ENCODE data around the gene ATP12A. TPM values are rescaled to one million over a fixed set of nuclear protein-coding genes. Genes with fewer than 3 reads are reported as not detected.

ATP12A gene
- total and polyA plus RNA-seq, 2 of the 8 experiments (the other 6 are each of a cell fraction or from before 2014, with no cell fraction given): 0.80 to 1.3 TPM

- Histone ChIP-seq H2AK5ac (ENCODE audit: low read depth, low read length) (no peak overlapping the region), H3K14ac (ENCODE audit: insufficient read length) (no peak overlapping the region), H2AFZ (ENCODE audit: low read length) (no peak overlapping the region), H4K8ac (ENCODE audit: extremely low read depth, insufficient read depth, low read length) (no peak overlapping the region), H3K23me2 (ENCODE audit: low read depth, low read length) (no peaks in the 10 kb centered on the region), H3K36me3 (ENCODE audit: control insufficient read depth in 2 of 4, insufficient read depth in 4 of 4, low read length in 3 of 4) (no peaks in the 10 kb centered on the region), H3K23ac (ENCODE audit: insufficient read length) (no peak overlapping the region), H3K27ac (ENCODE audit: low read depth, low read length) (no peak overlapping the region), H4K20me1 (replicated peaks in 1 of 2; ENCODE audit: control insufficient read depth in 1 of 2, insufficient read depth in 2 of 2, low read length in 2 of 2) (no peaks in the 10 kb centered on the region), H2BK5ac (ENCODE audit: low read depth, low read length) (no peak overlapping the region), H3K4ac (replicated peaks; ENCODE audit: insufficient read length, low read depth, low read length) (no peak overlapping the region), H3K9ac (replicated peaks in 1 of 4; ENCODE audit: extremely low read depth in 1 of 4, low read depth in 3 of 4, low read length in 3 of 4) (no peak overlapping the region), H3K9me3 (ENCODE audit: insufficient read depth in 2 of 2, low read depth in 1 of 2, low read length in 1 of 2) (no peaks in the 10 kb centered on the region), H3K27me3 (replicated peaks in 1 of 4; ENCODE audit: control insufficient read depth in 3 of 4, extremely low read depth in 1 of 4, insufficient read depth in 3 of 4, low read length in 3 of 4) (no peaks in the 10 kb centered on the region), H3K4me1 (replicated peaks in 1 of 4; ENCODE audit: control insufficient read depth in 3 of 4, insufficient read depth in 4 of 4, low read length in 3 of 4) (no peaks in the 10 kb centered on the region; a peak in 1 of 7 replicates), H3K79me2 (ENCODE audit: control insufficient read depth in 1 of 2, insufficient read depth in 2 of 2, low read length in 2 of 2) (no peaks in the 10 kb centered on the region), H2BK15ac (ENCODE audit: low read length) (no peak overlapping the region), H3K4me2 (ENCODE audit: insufficient read depth in 1 of 2, low read depth in 2 of 2, low read length in 2 of 2) (no peak overlapping the region), H2BK120ac (replicated peaks; ENCODE audit: low read depth, low read length) (no peak overlapping the region), H4K91ac (replicated peaks; ENCODE audit: insufficient read length, low read length) (no peak overlapping the region), H3K18ac (ENCODE audit: extremely low read depth, low read length) (no peak overlapping the region), H2BK20ac (ENCODE audit: low read length) (no peak overlapping the region), H3K56ac (replicated peaks; ENCODE audit: insufficient read length, low read depth, low read length) (no peak overlapping the region), H2BK12ac (ENCODE audit: low read depth, low read length) (no peak overlapping the region), H3K4me3 (ENCODE audit: extremely low read depth in 1 of 4, insufficient read depth in 2 of 4, low read depth in 3 of 4, low read length in 4 of 4) (no peak overlapping the region), H4K5ac (ENCODE audit: insufficient read length, low read depth, low read length) (no peak overlapping the region), H3K79me1 (ENCODE audit: low read depth, low read length) (no peaks in the 10 kb centered on the region)
- FAIRE-seq (no peak), DNase-seq (ENCODE audit: low read depth in 1 of 2, low spot score in 2 of 2) (no peak)
- TF ChIP-seq TCF12 (IDR thresholded peaks at IDR 0.05; ENCODE audit: low read depth, low read length) (no peak), TAF7 (optimal IDR thresholded peaks at IDR 0.05; ENCODE audit: borderline replicate concordance, low read depth, low read length) (no peak), EP300 (IDR thresholded peaks at IDR 0.05; ENCODE audit: borderline replicate concordance in 1 of 2, low read depth in 2 of 2, low read length in 2 of 2) (no peak), CEBPB (IDR thresholded peaks at IDR 0.05; ENCODE audit: low read depth, low read length) (no peak), SP1 (IDR thresholded peaks at IDR 0.05; ENCODE audit: low read depth, low read length) (no peak), TAF1 (IDR thresholded peaks at IDR 0.05; ENCODE audit: low read depth, low read length) (no peak), JUN (IDR thresholded peaks at IDR 0.05; ENCODE audit: low read depth, low read length) (no peak), SIRT6 (IDR thresholded peaks at IDR 0.05; ENCODE audit: low read length) (no peak), HDAC6 (IDR thresholded peaks at IDR 0.05; ENCODE audit: low read depth, low read length) (no peak)
- CTCF ChIA-PET (ENCODE audit: partially characterized antibody): interaction anchor here (0.6 to 2.0 kb wide), 8 partner anchors 12 to 1023 kb away, joined by 3 to 6 read pairs (median 4); no protein-coding TSS in a partner anchor
- POLR2A ChIA-PET (ENCODE audit: partially characterized antibody): no interaction called here
- WGBS, 2 experiments (ENCODE audit: extremely low coverage in 1 of 2, insufficient coverage in 1 of 2, insufficient read length in 1 of 2, insufficient replicate concordance in 2 of 2, low coverage in 1 of 2, low lambda C conversion rate in 2 of 2, missing lambda C conversion rate in 1 of 2): 80% methylated on average over 6 of the region's 6 CpGs; no CpG with 5 or more reads in 1 of the 2 experiments
Observed at GRCh38 chr13:24642219-24642618, 38.0 kb upstream of the ATP12A start.

Measured in H1 (cell line).